OCI-LY1 (cell line): ENCODE data around the gene PIK3C2G.

ENCODE experiments used
- H2AFZ ChIP-seq: fragments of 200-600 bp; sonication (generic), shearing (Covaris generic); 2 replicates; pipeline ENCODE4 v1.6.0; 2014; ENCODE audit warnings: antibody characterized with exemption, mild to moderate bottlenecking, low read length
- H3F3A ChIP-seq: fragments of 200-600 bp; sonication (generic), shearing (Covaris generic); 2 replicates; pipeline ENCODE4 v1.6.0; 2014; ENCODE audit warnings: mild to moderate bottlenecking, antibody characterized with exemption, low read length, moderate library complexity; ENCODE audit not compliant: insufficient read depth
- H3K27ac ChIP-seq: fragments of 200-600 bp; sonication (generic); 2 replicates; pipeline ENCODE4 v1.5.1; 2014; ENCODE audit warnings: low read length, mixed run types, mild to moderate bottlenecking, low read depth; ENCODE audit not compliant: poor library complexity, severe bottlenecking
- H3K27me3 ChIP-seq: fragments of 200-600 bp; sonication (generic); 2 replicates; pipeline ENCODE4 v1.6.0; 2014; ENCODE audit warnings: antibody characterized with exemption, mild to moderate bottlenecking, low read length, moderate library complexity; ENCODE audit not compliant: insufficient read depth
- H3K36me3 ChIP-seq: fragments of 200-600 bp; sonication (generic); 2 replicates; pipeline ENCODE4 v1.6.1; 2014; ENCODE audit warnings: mild to moderate bottlenecking, antibody characterized with exemption, low read length, moderate library complexity, mixed read lengths; ENCODE audit not compliant: insufficient read depth
- H3K4me1 ChIP-seq: fragments of 200-600 bp; sonication (generic); 2 replicates; pipeline ENCODE4 v1.5.1; 2014; ENCODE audit warnings: mild to moderate bottlenecking, low read length, moderate library complexity; ENCODE audit not compliant: insufficient read depth, severe bottlenecking
- H3K4me2 ChIP-seq: fragments of 200-600 bp; sonication (generic), shearing (Covaris generic); 2 replicates; pipeline ENCODE4 v1.6.1; 2014; ENCODE audit warnings: low read length
- H3K4me3 ChIP-seq: fragments of 200-600 bp; sonication (generic); 2 replicates; pipeline ENCODE4 v1.5.1; 2014; ENCODE audit warnings: low read length, low read depth, mild to moderate bottlenecking, mixed read lengths; ENCODE audit not compliant: poor library complexity, severe bottlenecking
- H3K79me2 ChIP-seq: fragments of 200-600 bp; shearing (Covaris generic); 2 replicates; pipeline ENCODE4 v1.6.1; 2016; ENCODE audit warnings: mixed run types, low read length, mixed read lengths; ENCODE audit not compliant: insufficient read depth
- H3K9ac ChIP-seq: fragments of 200-600 bp; sonication (generic), shearing (Covaris generic); 2 replicates; pipeline ENCODE4 v1.6.1; 2014; ENCODE audit warnings: mild to moderate bottlenecking, low read length, mixed read lengths
- H3K9me2 ChIP-seq: fragments of 200-600 bp; sonication (generic), shearing (Covaris generic); 2 replicates; pipeline ENCODE4 v1.6.1; 2014; ENCODE audit warnings: low read depth, mild to moderate bottlenecking, low read length, mixed read lengths
- H3K9me3 ChIP-seq: fragments of 200-600 bp; shearing (Covaris generic); 2 replicates; pipeline ENCODE4 v1.6.1; 2014; ENCODE audit warnings: low read length, mixed read lengths
- H4K20me1 ChIP-seq: fragments of 200-600 bp; sonication (generic), shearing (Covaris generic); 2 replicates; pipeline ENCODE4 v1.6.0; 2016; ENCODE audit warnings: mild to moderate bottlenecking, low read length; ENCODE audit not compliant: insufficient read depth
- CTCF ChIP-seq: fragments of 200-600 bp; sonication (generic), shearing (Covaris generic); IDR thresholded peaks from 2 replicates; pipeline ENCODE4 v1.5.1; 2017; ENCODE audit warnings: mild to moderate bottlenecking, antibody characterized with exemption, low read length, moderate library complexity, mixed read lengths
- EZH2 ChIP-seq: fragments of 200-600 bp; sonication (generic), shearing (Covaris generic); IDR thresholded peaks from 2 replicates; pipeline ENCODE4 v1.8.0; 2017; ENCODE audit warnings: borderline replicate concordance, mixed run types, mild to moderate bottlenecking, antibody characterized with exemption, low read length, moderate library complexity, mixed read lengths

Gene PIK3C2G

GRCh38 chr12:18580706-18581105, 319.4 kb downstream of the PIK3C2G start:
- no peak overlapping the region for H3K9ac ChIP-seq
- H3K9me2 ChIP-seq, result no peaks in the 10 kb centered on the region
- no peaks in the 10 kb centered on the region for H3K79me2 ChIP-seq
- no peaks in the 10 kb centered on the region for H3K9me3 ChIP-seq
- H3K4me3 ChIP-seq, result no peak overlapping the region
- no peak overlapping the region for H3K4me2 ChIP-seq
- no peak overlapping the region for H3K27ac ChIP-seq
- H4K20me1 ChIP-seq, result no peaks in the 10 kb centered on the region
- no peaks in the 10 kb centered on the region for H3F3A ChIP-seq
- no peaks in the 10 kb centered on the region for H3K4me1 ChIP-seq
- TF ChIP-seq CTCF, result no peak
- TF ChIP-seq EZH2, result no peak
- no peaks in the 10 kb centered on the region for H3K36me3 ChIP-seq
- no peak overlapping the region for H2AFZ ChIP-seq
- no peaks in the 10 kb centered on the region for H3K27me3 ChIP-seq

GRCh38 chr12:18581232-18581962, 320.1 kb downstream of the PIK3C2G start:
- Histone ChIP-seq H3K4me3 (no peak overlapping the region), H3K79me2 (no peaks in the 10 kb centered on the region), H3K27ac (no peak overlapping the region), H3K4me2 (no peak overlapping the region), H2AFZ (no peak overlapping the region), H4K20me1 (no peaks in the 10 kb centered on the region), H3K9ac (no peak overlapping the region), H3K9me2 (no peaks in the 10 kb centered on the region), H3K9me3 (no peaks in the 10 kb centered on the region), H3K27me3 (no peaks in the 10 kb centered on the region), H3K4me1 (no peaks in the 10 kb centered on the region), H3F3A (no peaks in the 10 kb centered on the region), H3K36me3 (no peaks in the 10 kb centered on the region)
- no peak for TF ChIP-seq CTCF
- no peak for TF ChIP-seq EZH2

GRCh38 chr12:18583655-18584054, 322.3 kb downstream of the PIK3C2G start:
- Histone ChIP-seq H3K4me1 (no peaks in the 10 kb centered on the region), H3K27me3 (no peaks in the 10 kb centered on the region), H3K9ac (no peak overlapping the region), H4K20me1 (no peaks in the 10 kb centered on the region), H3K4me3 (no peak overlapping the region), H3K79me2 (no peaks in the 10 kb centered on the region), H3K4me2 (no peak overlapping the region), H2AFZ (no peak overlapping the region), H3K36me3 (no peaks in the 10 kb centered on the region), H3K9me2 (no peaks in the 10 kb centered on the region), H3F3A (no peaks in the 10 kb centered on the region), H3K27ac (no peak overlapping the region), H3K9me3 (no peaks in the 10 kb centered on the region)
- TF ChIP-seq EZH2, result no peak
- no peak for TF ChIP-seq CTCF
